DMS153 treated with DMSO at 0.1 percent for 48 hours (cell line): ENCODE measurements around the gene BLVRB.
"Not testable (repeated sequence)": the region's sequence is repeated elsewhere in the genome, so short reads cannot be mapped to it uniquely, and the experiment has no call there.

Experiments
- DNase-seq: peaks from one replicate; lab custom pipeline; 2025; ENCODE audit not compliant: unreplicated experiment; lab: John Stamatoyannopoulos, UW

BLVRB gene

DNA sequence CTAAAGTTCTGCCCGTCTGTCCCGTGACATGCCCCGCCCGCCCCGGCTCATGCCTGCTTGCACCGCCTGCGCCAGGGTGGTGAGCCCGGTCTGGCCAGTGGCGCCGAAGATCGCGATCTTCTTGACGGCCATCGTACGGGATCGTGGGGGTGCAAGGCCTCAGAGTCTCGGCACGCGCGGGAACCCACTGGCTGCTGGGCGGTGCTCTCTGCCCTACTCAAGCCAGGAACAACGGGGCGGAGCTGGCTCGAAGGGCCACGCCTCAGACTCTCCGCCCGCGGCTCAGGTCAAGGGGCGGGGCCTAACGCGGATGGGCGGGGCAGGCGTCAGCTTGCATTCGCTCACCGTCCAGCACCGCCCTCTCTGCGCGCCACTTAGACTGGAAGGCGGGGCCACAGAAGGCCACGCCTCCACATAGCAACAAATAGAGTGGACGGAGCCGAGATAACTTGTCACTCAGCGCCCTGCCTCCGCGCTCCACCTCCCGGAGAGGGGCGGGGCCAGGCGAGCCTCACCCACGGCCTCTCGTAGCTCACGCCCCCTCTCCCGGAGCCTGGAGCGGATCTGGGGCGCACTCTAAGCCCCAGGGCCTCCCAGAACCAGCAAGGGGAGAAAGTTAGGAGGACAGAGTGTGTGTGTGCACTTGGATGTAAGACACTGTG, at the start of gene BLVRB:
Gene BLVRB, minus strand, starts transcription at position 189 of the 662 bp plus-strand sequence. Its CDS starts 57 bp downstream, at position 132.
- peak; percentile 96 for DNase-seq

DNA sequence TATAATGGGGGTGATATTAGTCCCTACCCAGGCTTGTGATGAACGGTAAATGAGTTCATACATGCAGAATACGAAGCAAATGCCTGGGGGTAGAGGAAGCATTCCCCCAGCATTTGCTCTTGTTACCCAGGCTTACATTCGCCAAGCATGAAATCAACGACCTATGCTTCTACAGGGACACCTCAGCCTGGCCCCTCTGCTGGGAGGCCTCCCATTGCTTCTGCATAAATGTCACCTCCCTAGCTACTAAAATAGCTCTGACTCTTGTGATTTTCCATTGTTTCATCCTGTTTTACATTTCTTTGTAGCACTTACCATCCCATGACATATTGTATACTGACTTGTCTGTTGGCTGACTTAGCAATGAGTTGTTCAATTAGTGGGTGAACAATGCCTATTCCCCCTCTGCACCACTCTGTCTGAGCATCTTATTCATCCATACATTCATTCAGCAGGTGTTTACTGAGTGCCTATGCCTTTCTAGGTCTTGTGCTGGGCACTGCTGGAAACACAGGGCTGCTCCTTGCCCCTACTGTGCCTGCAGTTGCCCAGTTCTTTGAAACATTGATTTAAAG, 48.3 kb upstream of the BLVRB start:
- no peak for DNase-seq

DNA sequence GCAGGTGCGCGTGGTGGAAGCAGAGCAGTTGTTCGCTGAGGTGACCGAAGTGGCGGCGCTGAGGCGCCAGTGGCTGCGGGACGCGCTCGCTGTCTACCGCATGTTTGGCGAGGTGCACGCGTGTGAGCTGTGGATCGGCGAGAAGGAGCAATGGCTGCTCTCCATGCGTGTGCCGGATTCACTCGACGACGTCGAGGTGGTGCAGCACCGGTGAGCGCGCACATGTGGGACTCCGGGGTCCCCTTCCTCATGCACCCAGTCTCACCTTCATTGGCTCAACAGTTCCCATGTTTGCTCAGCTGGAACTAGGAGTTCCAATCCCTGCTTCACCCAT, 47.8 kb upstream of the BLVRB start:
- DNase-seq = no peak

DNA sequence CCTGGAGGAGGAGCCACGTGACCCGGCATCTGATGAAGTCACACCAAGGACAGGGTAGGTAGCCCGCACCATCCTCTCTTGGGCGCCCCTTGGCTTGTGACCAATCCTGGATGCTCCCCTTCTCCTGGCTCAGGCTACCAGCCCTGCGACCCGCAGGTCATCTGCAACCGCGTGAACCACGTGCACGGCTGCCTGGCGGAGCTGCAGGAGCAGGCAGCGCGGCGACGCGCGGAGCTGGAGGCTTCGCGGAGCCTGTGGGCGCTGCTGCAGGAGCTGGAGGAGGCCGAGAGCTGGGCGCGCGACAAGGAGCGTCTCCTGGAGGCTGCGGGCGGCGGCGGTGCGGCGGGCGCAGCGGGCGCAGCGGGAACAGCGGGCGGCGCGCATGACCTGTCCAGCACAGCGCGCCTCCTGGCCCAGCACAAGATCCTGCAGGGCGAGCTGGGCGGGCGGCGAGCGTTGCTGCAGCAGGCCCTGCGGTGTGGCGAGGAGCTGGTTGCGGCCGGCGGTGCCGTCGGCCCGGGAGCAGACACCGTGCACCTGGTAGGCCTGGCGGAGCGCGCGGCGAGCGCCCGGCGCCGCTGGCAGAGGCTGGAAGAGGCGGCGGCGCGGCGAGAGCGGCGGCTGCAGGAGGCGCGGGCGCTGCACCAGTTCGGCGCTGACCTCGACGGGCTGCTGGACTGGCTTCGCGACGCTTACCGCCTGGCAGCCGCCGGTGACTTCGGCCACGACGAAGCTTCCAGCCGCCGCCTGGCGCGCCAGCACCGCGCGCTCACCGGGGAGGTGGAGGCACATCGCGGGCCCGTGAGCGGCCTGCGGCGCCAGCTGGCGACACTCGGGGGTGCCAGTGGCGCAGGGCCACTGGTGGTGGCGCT, 47.2 kb upstream of the BLVRB start:
- no peak for DNase-seq

DNA sequence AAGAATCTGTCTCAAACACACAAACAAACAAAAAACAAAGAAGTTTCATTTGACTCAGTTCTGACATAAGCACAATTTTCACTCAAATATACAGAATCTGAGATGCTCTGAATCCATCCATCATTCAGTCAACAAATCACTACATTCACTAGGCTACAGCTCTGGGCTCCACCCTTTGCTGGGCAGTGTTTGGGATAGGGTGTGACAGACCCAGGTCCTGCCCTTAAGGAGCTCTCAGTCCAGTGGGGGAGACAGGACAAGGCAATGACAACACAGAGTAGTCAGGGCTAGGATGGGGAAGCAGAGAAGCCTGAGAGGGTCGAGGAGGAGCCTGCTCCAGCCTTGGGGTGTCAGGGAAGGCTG, 46.5 kb upstream of the BLVRB start:
- no peak for DNase-seq

DNA sequence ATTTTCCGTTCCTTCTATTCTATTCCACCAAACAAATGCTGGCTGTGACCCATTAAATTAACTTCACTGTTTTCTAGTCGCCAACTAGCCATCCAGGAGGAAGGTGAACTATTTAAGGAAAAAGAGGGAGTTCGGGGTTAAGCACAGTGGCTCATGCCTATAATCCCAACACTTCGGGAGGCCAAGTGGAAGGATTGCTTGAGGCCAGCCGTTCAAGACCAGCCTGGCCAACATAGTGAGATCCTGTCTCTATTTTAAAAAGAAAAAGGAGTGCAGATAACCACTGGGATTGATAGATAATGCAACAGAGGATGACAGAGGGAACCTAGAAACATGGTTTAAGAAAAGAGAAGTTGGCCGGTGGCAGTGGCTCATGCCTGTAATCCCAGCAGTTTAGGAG, 45.9 kb upstream of the BLVRB start:
- DNase-seq = no peak

DNA sequence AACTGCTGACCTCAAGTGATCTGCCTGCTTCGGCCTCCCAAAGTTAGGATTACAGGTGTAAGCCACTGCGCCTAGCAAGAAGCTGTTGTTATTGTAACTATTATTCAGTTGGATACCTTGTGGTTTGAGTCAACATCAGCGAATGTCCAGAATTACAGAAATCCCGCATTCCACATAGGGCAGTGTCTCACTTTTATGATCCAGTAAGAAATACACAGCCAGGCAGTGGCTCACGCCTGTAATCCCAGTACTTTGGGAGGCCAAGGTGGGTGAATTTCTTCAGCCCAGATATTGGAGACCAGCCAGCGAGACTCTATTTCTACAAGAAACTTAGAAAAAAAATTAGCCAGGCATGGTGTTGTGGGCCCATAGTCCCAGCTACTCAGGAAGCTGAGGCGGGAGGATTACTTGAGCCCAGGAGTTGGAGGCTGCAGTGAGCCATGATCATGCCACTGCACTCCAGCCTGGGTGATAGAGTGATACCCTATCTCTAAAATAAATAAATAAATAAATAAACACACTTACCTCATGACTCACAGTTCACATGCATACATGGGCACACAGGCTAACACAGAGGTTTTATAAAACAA, 45.1 kb upstream of the BLVRB start:
- no peak for DNase-seq

DNA sequence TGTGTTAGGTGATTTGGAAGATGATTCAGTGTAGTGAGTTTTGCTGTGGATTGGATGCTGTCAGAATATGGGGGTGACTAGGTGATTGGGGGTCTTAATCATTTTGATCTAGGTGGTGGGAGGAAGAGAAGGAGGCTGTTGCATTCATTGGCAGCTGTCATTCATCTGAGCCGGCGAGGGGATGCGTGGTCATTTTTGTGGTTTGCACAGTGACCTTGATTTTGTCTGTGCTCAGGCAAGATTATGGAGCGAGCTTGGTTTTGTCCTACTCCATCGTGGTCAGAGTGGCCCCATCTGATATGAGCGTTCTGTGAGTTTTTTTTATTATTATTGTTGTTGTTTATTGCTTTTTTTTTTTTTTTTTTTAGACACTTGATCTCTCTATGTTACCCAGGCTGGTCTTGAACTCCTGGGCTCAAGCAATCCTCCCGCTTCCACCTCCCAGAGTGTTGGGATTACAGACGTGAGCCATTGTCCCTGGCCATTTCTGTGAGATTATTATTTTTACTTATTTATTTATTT, 43.3 kb upstream of the BLVRB start:
- no peak for DNase-seq

DNA sequence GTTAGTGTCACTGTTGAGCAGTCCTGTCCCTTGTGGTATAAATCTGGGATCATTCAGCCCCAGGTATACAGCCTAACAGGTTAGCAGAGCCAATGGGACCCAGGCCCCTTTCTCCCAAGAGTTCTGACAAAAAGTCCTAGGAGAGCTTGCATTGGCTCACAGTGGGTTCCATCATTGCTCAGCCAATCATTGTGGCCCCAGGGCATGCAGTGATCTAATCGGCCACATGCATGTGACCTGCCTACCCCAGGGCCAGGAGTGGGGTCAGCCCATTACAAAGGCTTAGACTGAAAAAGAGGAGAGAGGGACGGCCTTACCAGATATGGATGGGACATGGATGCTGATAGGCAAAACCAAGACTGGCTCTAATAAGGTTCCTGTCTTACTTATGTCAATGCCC, 42.3 kb upstream of the BLVRB start:
- no peak for DNase-seq

DNA sequence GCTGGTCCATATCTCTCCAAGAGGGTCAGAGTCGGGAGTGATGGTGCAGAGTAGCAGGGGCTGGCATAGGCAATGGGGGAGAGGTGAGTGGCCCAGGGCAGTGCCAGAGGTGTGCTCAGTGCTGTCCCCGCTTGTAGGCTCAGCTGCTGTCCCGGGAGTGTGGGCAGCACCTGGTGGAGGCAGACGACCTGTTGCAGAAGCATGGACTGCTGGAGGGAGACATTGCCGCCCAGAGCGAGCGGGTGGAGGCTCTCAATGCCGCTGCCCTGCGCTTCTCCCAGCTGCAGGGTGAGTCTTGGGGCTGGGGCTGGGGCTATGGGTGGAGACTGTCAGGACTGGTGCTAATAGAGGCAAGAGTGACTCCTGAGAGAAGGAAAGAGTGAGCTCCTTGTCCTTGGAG, 40.6 kb upstream of the BLVRB start:
- no peak for DNase-seq

DNA sequence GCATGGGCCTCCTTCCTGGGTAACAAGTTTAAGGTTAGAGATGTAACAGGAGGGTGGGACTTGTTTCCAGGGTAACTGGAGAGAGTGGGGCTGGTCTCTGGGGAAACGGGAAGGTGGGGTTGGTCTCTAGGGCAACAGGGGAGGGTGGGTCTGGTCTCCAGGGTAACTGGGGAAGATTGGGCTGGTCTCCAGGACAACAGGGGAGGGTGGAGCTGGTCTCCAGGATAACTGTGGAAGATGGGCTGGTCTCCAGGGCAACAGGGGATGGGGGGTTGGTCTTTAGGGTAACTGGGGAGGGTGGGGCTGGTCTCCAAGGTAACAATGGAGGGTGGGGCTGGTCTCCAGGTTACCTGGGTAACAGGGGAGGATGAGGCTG, 37.8 kb upstream of the BLVRB start:
- no peak for DNase-seq

DNA sequence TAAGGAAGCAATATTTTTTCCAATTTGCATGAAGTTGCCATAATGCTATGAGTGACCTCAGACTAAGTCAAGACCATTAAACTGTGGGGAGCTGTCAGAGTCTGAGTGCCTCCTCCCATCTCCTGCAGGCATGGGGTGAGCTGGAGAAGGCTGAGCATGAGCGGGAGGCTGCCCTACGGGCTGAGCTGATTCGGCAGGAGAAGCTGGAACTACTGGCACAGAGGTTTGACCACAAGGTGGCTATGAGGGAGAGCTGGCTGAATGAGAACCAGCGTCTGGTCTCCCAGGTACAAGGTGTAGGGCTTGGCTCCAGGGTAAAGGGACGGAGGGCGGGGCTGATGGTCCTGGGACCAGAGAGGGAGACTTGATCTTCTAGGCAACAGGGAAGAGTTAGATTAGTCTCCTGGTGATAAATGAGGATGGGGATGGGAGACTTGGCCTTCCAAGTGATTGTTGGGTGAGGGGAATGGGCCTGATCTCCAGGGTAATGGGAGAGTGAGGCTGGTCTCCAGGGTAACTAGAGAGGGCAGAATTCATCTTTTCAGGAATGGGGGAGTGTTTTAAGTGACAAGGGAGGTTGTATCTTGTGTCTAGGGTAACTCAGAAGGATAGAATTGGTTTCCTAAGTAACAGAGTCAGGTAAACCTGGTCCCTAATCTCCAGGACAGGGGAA, 37.2 kb upstream of the BLVRB start:
- peak; percentile 3 for DNase-seq

DNA sequence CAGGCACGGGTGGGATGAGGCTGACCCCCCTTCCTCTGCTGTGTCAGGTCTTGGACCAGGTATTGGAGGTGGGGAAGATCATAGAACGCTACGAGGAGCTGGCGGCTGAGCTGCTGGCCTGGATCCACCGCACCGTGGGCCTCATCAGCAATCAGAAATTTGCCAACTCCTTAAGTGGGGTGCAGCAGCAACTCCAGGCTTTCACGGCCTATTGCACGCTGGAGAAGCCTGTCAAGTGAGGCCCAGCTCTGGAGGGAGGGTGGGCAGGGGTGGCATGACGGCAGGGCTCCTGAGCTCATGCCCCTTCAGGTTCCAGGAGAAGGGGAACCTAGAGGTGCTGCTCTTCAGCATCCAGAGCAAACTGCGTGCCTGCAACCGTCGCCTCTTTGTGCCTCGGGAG, 36.5 kb upstream of the BLVRB start:
- no peak for DNase-seq

DNA sequence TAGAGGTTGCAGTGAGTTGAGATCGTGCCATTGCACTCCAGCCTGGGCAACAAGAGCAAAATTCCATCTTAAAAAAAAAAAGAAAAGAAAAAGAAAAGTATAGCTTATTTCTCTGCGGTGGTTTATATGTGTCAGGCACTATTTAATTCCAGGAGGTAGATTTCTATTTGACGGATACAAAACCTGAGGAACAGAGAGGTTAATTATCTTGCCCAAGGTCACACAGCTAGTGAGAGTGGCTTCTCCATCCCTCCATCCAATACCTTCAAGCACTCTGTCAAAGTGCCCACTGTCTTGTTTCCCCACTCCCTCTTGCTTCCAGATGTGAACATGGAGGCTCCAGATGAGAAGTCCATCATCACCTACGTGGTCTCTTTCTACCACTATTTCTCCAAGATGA, 36.1 kb upstream of the BLVRB start:
- DNase-seq = no peak

DNA sequence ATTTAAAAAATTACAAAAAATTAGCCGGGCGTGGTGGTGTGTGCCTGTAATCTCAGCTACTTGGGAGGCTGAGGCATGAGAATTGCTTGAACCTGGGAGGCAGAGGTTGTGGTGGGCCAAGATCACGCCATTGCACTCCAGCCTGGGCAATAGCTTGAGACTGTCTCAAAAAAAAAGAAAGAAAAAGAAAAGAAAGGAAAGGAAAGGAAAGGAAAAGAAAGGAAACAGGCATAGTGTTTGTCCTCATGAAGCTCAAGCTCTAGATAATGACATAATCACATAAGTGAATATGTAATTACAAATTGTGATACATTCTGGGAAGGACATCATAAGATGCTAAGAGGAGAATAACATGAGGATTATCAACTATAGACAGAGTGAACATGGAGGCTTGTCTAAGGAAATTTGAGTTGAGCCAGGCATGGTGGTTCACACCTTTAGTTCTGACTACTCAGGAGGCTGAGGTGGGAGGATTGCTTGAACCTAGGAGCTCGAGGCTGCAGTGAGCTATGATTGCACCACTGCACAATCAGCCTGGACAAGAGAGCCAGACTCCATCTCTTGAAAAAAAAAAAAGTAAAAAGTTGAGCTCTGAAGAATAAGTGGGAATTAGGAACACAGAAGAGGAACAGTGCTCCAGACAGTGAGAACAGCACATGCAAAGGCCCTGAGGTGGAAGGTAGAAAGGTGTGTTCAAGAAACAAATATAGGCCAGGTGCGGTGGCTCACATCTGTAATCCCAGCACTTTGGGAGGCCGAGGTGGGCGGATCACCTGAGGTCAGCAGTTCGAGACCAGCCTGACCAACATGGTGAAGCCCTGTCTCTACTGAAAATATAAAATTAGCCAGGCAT, 35.4 kb upstream of the BLVRB start:
- not testable (repeated sequence) for DNase-seq

DNA sequence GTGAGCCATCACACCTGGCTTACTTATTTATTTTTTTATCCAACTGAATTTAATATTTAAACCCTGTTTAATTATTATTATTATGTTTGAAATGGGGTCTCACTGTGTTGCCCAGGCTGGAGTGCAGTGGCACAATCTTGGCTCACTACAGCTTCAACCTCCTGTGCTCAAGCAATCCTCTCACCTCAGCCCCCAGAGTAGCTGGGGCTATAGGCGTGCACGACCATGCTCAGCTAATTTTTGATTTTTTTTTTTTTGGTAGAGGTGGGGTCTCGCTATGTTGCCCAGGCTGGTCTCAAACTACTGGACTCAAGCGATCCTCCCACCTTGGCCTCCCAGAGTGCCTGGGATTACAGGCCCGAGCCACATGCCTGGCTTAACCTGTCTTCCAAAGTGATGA, 33.8 kb upstream of the BLVRB start:
- no peak for DNase-seq

DNA sequence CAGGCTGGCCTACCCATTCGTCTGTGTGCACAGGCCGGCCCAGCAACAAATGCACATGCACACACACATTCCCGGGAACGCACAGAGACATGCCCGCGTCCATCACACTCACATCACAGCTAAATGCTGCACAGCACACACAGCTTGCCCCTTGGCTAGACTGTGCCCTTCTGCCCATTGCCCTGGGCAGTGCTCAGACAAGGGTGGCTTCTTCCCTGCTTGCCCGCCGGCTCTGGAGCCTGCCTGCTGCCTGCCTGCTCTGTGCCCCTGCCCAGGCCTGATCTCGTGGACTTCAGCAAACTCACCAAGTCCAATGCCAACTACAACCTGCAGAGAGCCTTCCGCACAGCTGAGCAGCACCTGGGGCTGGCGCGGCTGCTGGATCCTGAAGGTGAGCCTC, 31.7 kb upstream of the BLVRB start:
- DNase-seq = no peak

DNA sequence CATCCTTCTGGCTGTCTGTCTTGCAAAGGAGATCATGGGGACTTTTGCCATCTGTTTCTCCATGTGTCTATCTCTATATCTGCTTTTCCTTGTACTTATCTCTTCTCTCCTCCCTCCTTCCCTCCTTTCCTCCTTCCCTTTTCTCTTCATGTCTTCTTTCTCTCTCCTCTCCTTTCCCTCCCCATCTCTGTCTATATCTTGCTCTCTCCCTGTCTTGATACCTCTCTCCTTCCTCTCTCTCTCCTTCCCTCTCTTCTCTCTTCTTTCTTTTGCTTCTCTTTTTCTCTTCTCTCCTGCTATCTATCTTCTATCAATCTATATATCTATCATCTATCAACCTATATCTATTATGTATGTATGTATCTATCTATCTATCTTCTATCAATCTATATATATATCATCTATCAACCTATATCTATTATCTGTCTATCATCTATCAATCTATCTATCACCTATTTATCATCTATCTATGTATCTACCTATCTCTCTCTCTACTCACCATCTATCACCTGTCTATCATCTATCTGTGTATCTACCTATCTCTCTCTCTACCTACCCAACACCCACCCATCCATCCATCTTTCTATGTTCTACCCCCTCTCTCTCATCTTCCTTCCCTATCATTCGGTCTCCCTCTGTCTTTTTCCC, 28.8 kb upstream of the BLVRB start:
- no peak for DNase-seq

DNA sequence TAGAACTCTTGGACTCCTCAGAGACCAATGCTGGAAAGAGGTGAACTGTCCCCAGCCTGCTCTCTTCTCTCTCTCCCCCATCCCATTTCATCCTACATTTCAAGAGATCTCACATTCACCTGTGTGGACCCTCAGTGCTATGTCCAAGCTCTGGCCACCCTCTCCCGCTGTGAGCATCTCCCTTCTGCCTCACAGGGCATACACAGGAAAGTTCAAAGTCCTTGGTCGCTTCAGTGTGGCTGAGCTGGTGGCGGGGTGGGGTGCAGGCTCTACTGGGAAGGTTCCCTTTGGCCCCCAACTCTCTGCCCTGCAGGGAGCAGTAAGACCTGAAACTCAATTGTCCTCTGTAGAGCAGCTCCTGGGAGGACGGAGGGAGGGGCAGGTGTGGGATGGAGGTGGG, 28.2 kb upstream of the BLVRB start:
- DNase-seq = no peak

DNA sequence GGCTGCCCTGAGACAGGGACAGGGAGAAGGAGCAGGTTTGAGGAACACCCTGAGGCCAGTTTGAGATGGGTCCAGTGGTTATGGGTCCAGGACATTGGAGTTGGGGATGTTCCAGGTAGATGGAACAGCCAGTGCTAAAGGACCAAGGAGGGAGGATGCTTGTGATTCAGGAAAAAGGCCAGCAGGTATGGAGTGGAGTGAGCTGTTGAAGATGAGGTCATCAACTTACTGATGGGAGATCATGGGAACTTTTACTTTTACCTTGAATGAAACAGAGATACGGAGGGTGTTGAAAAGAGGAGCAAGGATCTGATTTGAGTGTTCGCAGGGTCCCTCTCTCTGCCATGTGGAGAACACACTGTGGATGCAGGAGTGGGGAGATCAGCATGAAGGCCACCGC, 26.7 kb upstream of the BLVRB start:
- DNase-seq = no peak
